Caki2 (cell line): ENCODE measurements around the gene HCN3. TPM values are rescaled to one million over a fixed set of nuclear protein-coding genes. Genes with fewer than 3 reads are reported as not detected.
"Not testable (repeated sequence)": the region's sequence is repeated elsewhere in the genome, so short reads cannot be mapped to it uniquely, and the experiment has no call there.

Source experiments
- DNase-seq: peaks from one replicate; pipeline ENCODE4 v3.0.0-alpha.2; 2015; ENCODE audit warnings: low read depth
- in situ Hi-C: cut with HindIII; loops from 2 replicates; pipeline ENCODE4 v1.10.0; 2016; ENCODE audit warnings: low sequenced_read_pairs, low pct_unique_long_range_greater_than_20kb, mixed read lengths
- total RNA-seq: library from RNA; depleted of rRNA; stranded (reverse); fragments of >200 nt; shearing (Covaris generic); gene quantifications from 2 replicates; pipeline ENCODE4 v1.2.3, GENCODE V29; 2014; ENCODE audit warnings: low replicate concordance; rRNA removed

HCN3 gene
- total RNA-seq: 0.06 and 0.84 TPM in 2 replicates

DNA sequence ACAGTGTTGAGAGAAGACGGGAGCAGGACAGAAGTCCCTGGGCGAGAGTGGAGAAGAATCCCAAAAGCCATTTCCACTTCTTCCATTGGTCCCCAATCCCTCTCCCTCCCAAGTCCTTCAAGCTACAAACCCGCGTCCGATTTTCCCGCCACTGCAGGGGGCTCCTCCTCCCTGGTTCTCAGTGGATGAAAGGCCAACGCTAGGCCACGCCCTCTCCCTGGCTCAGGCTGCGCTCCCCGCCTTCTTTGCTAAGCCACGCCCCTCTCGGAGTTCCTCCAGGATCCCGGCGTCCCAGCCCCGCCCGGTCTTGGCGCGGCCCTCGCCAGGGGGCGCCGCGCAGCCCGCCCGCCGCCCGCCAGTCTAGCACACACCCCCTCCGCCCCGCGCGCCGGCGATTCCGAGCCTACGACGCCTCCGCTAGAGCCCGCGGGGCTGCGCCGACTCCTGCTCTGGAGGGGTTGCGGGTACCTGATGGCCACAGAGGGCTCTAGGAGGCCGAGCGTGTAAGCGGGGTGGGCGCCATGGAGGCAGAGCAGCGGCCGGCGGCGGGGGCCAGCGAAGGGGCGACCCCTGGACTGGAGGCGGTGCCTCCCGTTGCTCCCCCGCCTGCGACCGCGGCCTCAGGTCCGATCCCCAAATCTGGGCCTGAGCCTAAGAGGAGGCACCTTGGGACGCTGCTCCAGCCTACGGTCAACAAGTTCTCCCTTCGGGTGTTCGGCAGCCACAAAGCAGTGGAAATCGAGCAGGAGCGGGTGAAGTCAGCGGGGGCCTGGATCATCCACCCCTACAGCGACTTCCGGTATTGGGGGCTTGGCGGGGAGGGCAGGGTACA is at the start of gene HCN3:
Gene HCN3 (plus strand): TSS at position 394 of the 832 bp plus-strand sequence. CDS start 128 bp downstream, at position 522.
- peak; percentile 94 for DNase-seq
- in situ Hi-C loops: no loop called here

DNA sequence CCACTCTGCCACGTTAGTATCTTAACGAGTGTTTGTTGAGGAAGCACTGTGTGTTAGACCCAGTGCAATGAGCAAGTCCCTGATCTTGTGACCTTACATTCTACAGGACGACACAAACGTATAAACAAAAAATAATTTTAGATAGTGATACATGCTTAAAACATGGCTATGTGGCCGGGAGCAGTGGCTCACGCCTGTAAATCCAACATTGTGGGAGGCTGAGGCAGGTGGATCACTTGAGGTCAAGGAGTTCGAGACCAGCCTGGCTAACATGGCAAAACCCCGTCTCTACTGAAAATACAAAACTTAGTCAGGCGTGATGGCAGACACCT is 49.2 kb upstream of the HCN3 start:
- no peak for DNase-seq
- in situ Hi-C loops: no loop called here

DNA sequence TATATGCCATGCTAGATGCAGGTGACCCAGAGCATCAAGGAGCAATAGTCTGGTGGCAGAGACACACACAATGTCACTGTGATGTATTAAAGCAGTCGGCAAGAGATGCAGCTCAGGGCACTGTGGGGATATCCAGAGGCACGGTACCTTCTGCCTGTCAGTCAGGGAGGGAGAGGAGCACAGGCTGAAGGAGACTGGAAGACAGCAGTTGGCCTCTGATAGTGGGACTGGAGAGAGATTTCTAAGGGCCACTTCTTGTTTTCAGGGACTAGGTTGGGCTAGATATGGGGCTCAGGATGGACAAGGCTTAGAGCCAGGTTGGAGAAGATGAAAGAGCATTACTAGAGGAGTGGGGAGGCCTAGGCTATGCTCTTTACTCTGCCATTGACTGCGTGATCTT is 46.0 kb upstream of the HCN3 start:
- DNase-seq, in situ Hi-C loops: not testable (repeated sequence)

DNA sequence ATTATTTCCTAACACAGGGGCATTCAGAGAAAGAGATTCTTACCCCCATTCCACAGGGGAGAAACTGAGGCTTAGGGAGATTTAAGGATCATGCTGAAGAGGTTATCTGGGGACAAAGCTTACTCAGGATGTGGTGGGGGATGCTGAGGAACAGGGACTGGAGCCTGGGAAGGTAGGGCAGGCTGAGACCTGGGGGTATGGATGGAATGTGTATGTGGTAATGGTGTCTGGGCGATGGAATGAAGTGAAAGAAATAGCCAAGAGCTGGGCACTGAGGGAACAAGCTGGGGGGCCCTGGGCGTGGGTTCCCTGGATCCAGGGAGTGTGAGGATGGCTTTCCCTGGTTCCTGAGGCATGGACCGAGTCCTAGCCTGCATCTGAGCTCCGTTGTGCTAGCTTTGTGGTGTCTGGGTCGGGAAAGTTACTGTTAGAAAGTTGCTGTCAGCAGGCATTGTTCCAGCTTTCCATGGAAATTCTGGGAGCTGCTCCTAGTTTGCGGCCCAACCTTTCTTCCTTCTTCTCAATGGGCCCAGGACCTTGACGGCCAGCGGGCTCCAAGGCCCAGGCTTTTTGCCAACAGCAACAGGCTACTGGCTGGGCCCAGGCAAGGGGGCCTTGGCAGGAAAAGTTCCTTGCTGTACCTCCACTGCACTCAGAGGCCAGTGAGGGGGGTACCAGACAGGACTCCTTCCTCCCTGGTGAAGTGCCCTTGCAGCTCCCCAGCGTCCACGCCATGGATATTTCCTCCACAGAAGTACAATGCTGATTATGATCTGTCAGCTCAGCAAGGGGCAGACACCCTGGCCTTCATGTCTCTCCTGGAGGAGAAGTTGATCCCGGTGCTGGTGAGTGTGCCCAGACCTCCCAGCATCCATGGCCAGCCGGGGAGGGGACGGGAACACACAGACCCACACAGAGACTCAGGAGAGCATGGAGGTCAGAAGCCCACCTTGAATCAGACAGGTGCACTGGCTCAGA is 45.0 kb upstream of the HCN3 start:
- in situ Hi-C loops, DNase-seq: not testable (repeated sequence)

DNA sequence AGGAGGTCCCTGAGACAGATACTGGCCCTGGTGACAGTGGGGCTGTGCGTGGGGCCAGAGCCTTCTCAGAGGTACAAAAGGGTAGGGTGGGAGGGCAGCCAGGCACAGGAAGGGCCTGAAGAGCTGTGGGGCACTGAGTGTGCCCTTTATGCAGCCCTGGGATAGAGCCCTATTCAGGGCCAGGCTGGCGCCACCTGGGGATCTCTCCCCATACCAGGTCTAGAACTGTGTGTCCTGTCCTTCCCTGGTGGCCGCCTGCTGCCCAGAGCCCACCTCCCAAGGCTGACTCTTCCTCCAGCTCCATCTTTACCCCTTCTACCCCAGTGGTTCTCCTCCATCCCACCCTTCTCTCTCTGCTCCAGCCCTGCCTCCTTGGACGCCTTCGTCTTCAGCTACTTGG is 43.8 kb upstream of the HCN3 start:
- in situ Hi-C loops: not testable (repeated sequence)

DNA sequence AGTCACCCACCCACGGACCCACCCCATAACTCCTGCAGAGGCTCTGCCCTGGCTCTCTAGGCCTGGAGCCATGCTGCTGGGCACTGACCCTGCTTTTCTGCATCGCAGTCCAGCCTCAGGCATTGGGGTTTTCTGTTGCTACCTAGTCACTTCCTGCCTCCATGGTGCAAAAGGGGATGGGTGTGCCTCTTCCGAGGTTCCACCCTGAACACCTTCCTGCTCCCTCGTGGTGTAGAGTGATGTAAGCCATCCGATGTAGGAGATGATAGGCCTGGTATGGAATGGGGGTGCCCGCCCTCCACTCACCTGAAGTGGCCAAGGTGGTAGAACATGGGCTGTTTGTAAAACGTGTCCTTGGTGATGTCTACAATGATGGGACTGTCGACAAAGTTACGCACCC is 41.9 kb upstream of the HCN3 start:
- DNase-seq, in situ Hi-C loops: not testable (repeated sequence)

More for the DNA sequence above, 43.8 kb upstream of the HCN3 start:
- not testable (repeated sequence) for DNase-seq

DNA sequence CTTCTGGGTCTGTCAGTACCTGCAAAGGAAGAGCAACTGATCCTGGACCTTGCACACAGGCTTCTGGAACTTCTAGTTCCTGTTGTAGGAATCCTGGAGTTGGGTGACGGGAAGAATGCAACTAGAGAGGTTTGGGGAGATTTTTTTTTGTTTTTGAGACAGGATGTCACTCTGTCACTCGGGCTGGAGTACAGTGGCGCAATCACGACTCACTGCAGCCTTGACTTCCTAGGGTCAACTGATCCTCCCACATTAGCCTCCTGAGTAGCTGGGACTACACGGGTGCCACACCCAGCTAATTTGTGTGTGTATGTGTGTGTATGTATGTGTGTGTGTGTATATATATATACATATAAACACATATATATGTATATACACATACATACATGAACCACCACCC is 40.8 kb upstream of the HCN3 start:
- in situ Hi-C loops: no loop called here
- no peak for DNase-seq

DNA sequence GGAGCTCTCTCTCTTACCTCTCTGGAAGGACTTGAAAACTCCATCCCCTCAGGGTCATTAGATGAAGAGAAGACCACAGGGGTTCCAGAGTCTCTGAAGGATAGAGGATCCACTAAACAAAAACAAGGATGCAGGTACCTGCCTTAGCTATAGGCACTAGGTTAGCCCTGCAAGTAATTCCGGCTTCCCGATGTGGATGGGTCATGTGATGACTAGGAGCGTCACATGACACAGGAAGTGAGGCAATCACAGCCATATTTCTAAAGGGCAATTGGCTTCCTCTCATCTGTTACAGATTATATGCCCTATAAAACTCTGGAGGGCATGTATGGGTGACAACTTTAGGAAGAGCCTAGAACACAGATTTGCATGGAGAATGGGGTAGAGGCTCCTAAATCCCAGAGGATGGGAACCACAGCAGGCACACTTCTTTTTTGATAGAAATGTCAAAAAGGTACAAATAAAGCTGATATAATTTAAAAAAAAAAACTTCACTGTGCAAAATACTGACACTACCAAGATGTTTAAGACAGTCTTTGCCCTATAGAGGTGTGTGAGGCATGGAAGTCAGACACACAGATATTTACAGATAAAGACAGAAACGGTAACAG is 36.1 kb upstream of the HCN3 start:
- peak; percentile 65 for DNase-seq

DNA sequence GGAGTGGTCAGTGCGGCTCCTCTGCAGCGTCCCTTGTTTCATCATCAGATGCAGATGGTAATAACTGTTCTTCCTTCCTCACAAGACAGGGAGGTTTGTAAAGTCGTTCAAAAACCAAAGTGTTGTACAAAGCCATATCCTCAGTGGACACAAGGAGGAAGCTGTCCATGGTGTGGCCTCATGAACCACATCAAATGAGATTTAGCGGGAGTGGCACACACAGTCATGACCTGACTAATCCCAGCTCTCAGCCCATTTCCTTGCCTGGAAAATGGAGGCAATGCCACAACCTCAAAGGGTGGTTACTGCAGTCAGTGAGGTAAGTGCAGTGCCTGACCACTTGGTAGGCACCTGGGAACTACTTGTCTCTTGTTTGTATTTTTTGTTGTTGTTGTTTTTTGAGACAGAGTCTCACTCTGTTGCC is 35.4 kb upstream of the HCN3 start:
- no peak for DNase-seq
- in situ Hi-C loops: no loop called here

More for the DNA sequence above, 36.1 kb upstream of the HCN3 start:
- in situ Hi-C loops: no loop called here

DNA sequence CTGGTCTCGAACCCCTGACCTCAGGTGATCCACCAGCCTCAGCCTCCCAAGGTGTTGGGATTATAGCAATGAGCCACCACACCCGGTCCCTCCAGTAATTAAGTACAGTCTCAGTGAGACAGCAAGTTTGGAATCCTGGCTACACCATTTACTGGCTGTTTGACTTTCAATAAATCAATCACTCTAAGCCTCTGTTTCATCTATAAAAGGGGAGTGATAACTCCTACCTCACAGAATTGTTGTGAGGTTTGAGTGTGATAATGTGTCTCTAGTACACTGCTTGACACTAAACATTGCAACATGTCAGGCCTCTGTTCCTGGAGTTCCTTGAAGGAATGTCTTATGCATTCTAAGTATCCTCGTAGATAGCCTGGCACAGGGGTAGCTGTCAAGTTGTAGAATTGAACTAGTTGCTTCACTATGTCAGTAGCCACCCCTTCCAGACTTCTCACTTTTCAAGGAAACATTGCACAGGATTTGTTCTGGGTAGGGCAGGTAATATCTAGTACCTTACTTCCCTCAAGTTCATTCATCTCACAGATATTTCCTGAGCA is 34.4 kb upstream of the HCN3 start:
- in situ Hi-C loops: no loop called here

DNA sequence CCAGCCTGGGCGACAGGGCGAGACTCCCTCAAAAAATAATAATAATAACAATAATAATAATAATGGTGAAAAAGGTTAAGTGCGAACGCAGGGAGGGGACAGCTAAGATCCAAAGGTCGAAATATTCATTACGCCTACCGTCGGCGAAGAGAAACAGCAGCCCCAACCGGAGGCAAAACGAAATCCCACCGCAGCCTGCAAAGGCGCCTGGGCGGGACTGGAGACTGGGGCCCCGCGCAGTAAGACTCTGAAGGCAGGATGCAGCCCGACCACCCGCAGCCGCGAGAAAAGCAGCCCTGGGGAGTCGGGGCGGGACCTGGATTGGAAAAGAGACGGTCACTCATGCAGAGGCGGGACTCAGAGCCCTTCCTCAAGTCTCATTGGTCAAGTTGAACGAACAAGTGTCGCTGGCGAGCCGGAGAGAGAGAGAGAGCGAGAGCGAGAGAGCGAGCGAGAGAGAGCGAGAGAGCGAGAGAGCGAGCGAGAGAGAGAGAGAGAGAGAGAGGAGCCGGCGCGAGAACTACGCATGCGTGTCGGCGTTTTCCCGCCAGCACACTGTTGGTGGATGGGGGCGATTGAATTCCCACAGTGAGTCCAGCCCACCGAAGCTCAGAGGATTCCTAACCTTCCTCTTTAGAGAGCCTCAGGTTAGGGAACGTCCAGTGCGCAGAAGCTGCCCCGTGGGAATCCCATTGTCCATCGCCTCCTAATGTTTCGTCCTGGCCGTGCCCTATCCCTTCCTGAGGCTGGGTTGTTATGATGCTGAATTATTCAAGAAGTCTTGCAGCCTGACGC is 32.7 kb upstream of the HCN3 start:
- in situ Hi-C loops: no loop called here
- DNase-seq: peak; percentile 99

More for the DNA sequence above, 34.4 kb upstream of the HCN3 start:
- DNase-seq: no peak

DNA sequence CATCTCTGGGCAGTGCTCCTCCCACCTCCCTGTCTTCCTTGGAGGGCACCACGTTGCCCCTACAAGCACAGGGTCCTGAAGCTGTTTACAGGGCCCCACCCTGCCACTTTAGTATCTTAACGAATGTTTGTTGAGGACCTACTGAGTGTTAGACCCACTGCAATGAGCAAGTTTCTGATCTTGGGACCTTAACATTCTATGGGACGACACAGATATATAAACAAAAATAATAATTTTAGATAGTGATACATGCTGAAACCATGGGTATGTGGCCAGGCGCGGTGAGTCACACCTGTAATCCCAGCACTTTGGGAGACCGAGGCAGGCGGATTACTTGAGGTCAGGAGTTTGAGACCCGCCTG is 32.1 kb upstream of the HCN3 start:
- in situ Hi-C loops: no loop called here

DNA sequence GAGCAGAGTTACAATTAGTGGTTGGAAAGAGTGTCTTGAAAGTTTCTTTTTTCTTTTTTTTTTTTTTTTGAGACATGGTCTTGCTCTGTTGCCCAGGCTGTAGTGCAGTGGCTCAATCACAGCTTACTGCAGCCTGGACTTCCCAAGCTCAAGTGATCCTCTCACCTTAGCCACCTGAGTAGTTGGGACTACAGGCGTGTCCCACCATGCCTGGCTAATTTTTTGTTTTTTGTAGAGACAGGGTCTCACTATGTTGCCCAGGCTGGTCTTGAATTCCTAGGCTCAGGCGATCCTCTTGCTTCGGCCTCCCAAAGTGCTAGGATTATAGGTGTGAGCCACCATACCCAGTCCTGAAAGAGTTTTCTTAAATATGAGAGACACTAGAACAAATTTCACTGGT is 30.5 kb upstream of the HCN3 start:
- DNase-seq, in situ Hi-C loops: not testable (repeated sequence)

More for the DNA sequence above, 32.1 kb upstream of the HCN3 start:
- no peak for DNase-seq

DNA sequence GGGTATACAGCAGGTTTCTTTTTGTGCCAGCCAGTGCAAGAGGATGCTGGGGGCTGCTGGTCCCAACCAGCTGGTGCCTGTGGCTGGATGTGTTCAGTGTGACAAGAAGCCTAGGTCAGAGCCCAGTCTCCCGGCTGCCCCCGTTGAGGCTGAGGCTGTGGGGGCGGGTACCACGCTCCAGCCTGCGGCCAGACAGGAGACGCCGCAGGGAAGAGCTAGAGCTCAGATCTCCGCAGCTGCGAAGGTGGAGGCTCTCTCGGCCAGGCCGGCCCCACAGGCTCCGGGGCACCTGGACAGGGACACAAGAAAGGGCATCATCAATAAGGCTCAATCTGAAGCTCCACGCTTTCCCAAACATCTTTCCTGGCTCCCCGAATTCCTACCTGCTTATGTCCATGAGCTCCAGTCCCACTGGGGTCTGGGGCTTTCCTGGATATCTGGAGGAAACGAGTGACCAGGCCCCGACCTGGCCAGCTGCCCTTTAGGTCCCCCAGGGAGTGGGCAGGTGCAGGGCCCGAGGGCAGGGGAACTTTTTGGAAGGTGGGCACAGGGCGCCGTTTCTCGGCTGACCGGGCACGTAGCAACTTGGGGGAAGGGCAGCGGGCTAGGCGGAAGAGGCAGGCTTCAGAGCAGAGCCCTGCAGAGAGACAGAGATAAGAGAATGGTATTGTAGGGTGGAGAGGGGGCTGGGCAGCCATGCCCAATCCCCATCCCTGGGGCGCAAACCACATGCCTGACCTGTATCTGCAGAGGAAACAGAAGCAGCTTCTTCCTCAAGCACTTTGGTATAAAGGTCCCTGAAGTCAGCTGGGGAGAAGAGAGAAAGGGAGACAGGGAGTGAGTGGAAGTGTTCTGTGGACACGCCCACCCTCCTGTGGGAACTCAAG is 29.4 kb upstream of the HCN3 start:
- in situ Hi-C loops: no loop called here
- no peak for DNase-seq

DNA sequence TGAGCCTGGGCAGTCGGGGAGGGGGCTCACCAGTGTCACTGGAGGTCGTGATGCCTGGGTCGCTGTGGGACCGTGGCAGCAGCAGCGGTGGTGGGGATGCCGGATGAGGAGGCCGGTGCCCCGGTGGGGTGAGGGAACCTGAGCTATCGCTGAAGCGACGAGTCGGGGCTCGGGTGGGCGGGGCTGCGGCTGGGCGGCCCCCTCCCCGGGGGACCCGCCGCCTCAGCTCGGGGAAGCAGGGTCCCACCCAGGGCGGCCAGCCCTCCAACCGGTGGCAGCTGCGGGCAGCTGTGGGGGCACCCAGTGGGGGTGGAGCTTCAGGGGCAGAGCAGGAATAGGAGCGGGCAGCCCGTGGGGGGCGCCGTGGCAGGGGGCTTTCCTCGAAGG is 27.0 kb upstream of the HCN3 start:
- in situ Hi-C loops: no loop called here
- DNase-seq: no peak

DNA sequence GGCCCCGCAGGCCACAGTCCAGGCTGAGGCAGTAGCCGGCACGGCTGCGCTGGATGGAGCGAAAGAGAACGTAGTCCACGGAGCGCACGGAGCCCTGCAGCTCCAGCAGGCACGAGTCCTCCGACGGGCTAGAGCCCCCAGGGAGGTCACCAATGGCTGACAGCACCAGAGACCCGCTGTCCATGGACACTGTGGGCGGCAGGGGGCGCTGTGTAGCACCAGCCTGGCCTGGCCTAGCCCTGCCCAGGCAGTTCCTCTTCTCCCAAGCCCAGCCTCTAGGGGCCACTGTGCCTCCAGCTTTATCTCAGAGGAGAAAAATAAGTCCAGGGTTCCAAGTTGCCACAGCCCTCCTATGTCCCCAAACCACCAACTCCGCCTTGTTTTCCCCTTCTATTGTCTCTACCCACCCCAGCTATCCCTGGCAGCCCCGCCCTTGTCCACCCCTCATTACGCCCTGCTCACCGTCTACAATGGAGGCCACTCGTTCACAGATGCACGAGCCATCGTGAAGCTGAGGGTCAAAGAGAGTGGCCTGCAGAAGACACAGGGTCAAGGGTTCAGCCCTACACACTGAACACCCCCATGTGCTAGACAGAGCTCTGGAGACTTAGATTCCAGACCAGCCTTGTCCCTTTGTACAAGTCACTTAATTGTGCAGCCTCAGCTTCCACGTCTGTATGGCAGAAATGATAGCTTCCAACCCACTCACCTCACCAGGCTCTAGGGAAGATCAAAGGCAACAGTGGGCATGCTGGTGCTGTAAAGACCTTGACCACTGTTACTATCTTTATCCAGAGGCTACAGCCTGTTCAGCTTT is 26.4 kb upstream of the HCN3 start:
- in situ Hi-C loops: no loop called here
- peak; percentile 71 for DNase-seq
